ENCODE measurements around the gene KLHDC1. TPM values are rescaled to one million over a fixed set of nuclear protein-coding genes. Genes with fewer than 3 reads are reported as not detected.
"Not testable (repeated sequence)": the region's sequence is repeated elsewhere in the genome, so short reads cannot be mapped to it uniquely, and the experiment has no call there.

The KLHDC1 gene
- total and polyA plus RNA-seq, 2 donors (not counting 1 experiment from before 2014, with no cell fraction given): 3.0 to 11.7 TPM

GRCh38 chr14:49692193-49692757 lies 645 bp upstream of the KLHDC1 start:
- peak overlapping the region; percentile 44 to 74 (median 72) for H3K4me3 ChIP-seq (ENCODE audit: control extremely low read depth in 1 of 5, extremely low read depth in 1 of 5, insufficient read depth in 1 of 5, low read depth in 2 of 5, low read length in 4 of 5)
- TF ChIP-seq CTCF (IDR thresholded peaks at IDR 0.05): no peak
- 92% methylated on average over 2 of the region's 6 CpGs for WGBS (ENCODE audit: insufficient coverage)
- CTCF ChIA-PET: interaction anchor here (0.5 to 1.9 kb wide), 7 partner anchors 56 to 370 kb away, joined by 3 to 7 read pairs (median 4); partner anchors contain the start of genes MGAT2, NEMF and RPL36AL
- no peak for DNase-seq
- peak overlapping the region; percentile 96 for H2AFZ ChIP-seq (ENCODE audit: insufficient read depth, low read depth, low read length, poor library complexity, severe bottlenecking)
- no peak for ATAC-seq (ENCODE audit: low read depth)
- POLR2A ChIA-PET: interaction anchor here (0.6 to 2.5 kb wide), 4 partner anchors 18 to 96 kb away, joined by 5 to 13 read pairs (median 9); partner anchors contain the start of gene KLHDC2
- peak overlapping the region; percentile 70 for H3K4me2 ChIP-seq (replicated peaks; ENCODE audit: low read depth, low read length, poor library complexity, severe bottlenecking)
- peak overlapping the region in 1 of 2 donors; percentile 83 for H3K27ac ChIP-seq (ENCODE audit: low read length in 2 of 2)
- no peaks in the 10 kb centered on the region for H3K27me3 Mint-ChIP-seq
- H3K9me3 ChIP-seq (ENCODE audit: control extremely low read depth in 1 of 3, control insufficient read depth in 2 of 3, insufficient read depth in 1 of 3, low read length in 2 of 3): no peaks in the 10 kb centered on the region
- no peaks in the 10 kb centered on the region for H3K27me3 ChIP-seq (replicated peaks in 1 of 4; ENCODE audit: control extremely low read depth in 1 of 4, control insufficient read depth in 3 of 4, insufficient read depth in 4 of 4, low read length in 3 of 4)
- H3K4me1 ChIP-seq (ENCODE audit: control insufficient read depth in 2 of 2, insufficient read depth in 2 of 2, low read length in 2 of 2): peaks cover 9 to 15% of the 10 kb centered on the region in 2 donors
- H3K79me2 ChIP-seq (ENCODE audit: control insufficient read depth, insufficient read depth, low read length): no peaks in the 10 kb centered on the region
- H3K9ac ChIP-seq (ENCODE audit: low read length): peak overlapping the region; percentile 79
- no peaks in the 10 kb centered on the region for H3K9me3 Mint-ChIP-seq (ENCODE audit: insufficient read depth)
- peak overlapping the region; percentile 92 for H3K4me3 Mint-ChIP-seq
- H3K36me3 ChIP-seq (replicated peaks in 1 of 2; ENCODE audit: control extremely low read depth in 1 of 2, control insufficient read depth in 1 of 2, extremely low read depth in 1 of 2, insufficient read depth in 2 of 2, low read length in 1 of 2): no peaks in the 10 kb centered on the region
- peaks cover 25% of the 10 kb centered on the region for H3K4me1 Mint-ChIP-seq
- intact Hi-C loops (cut with micrococcal nuclease): no loop called here
- no peaks in the 10 kb centered on the region for H4K20me1 ChIP-seq (ENCODE audit: control insufficient read depth, insufficient read depth, low read length, poor library complexity, severe bottlenecking)
- peak overlapping the region; percentile 87 for H3K27ac Mint-ChIP-seq

GRCh38 chr14:49693735-49694124 lies 810 bp downstream of the KLHDC1 start:
- not testable (repeated sequence) for H4K20me1 ChIP-seq (ENCODE audit: control insufficient read depth, insufficient read depth, low read length, poor library complexity, severe bottlenecking); H3K4me1 ChIP-seq (ENCODE audit: control insufficient read depth in 2 of 2, insufficient read depth in 2 of 2, low read length in 2 of 2); H3K27ac Mint-ChIP-seq; H3K36me3 ChIP-seq (replicated peaks in 1 of 2; ENCODE audit: control extremely low read depth in 1 of 2, control insufficient read depth in 1 of 2, extremely low read depth in 1 of 2, insufficient read depth in 2 of 2, low read length in 1 of 2); H3K9me3 ChIP-seq (ENCODE audit: control extremely low read depth in 1 of 3, control insufficient read depth in 2 of 3, insufficient read depth in 1 of 3, low read length in 2 of 3); H3K27me3 Mint-ChIP-seq; DNase-seq; H3K27me3 ChIP-seq (replicated peaks in 1 of 4; ENCODE audit: control extremely low read depth in 1 of 4, control insufficient read depth in 3 of 4, insufficient read depth in 4 of 4, low read length in 3 of 4); H3K79me2 ChIP-seq (ENCODE audit: control insufficient read depth, insufficient read depth, low read length); H3K9me3 Mint-ChIP-seq (ENCODE audit: insufficient read depth); ATAC-seq (ENCODE audit: low read depth)
- Histone ChIP-seq H3K4me2 (replicated peaks; ENCODE audit: low read depth, low read length, poor library complexity, severe bottlenecking) (peak overlapping the region; percentile 70), H3K27ac (ENCODE audit: low read length in 2 of 2) (peak overlapping the region in 1 of 2 donors; percentile 83), H2AFZ (ENCODE audit: insufficient read depth, low read depth, low read length, poor library complexity, severe bottlenecking) (peak overlapping the region; percentile 96), H3K4me3 (ENCODE audit: control extremely low read depth in 1 of 5, extremely low read depth in 1 of 5, insufficient read depth in 1 of 5, low read depth in 2 of 5, low read length in 4 of 5) (peak overlapping the region; percentile 44 to 74 (median 72)), H3K9ac (ENCODE audit: low read length) (peak overlapping the region; percentile 79)
- 49% methylated on average over 3 of the region's 13 CpGs for WGBS (ENCODE audit: insufficient coverage)
- Mint-ChIP-seq H3K4me1 (peaks cover 16% of the 10 kb centered on the region), H3K4me3 (peak overlapping the region; percentile 92)
- ChIA-PET POLR2A (interaction anchor here (0.7 to 2.5 kb wide), 5 partner anchors 31 to 1585 kb away, joined by 3 to 12 read pairs (median 4); partner anchors contain the start of gene KLHDC2), CTCF (interaction anchor here (1.2 to 1.9 kb wide), 3 partner anchors 60 to 369 kb away, joined by 3 to 7 read pairs (median 5); partner anchors contain the start of gene NEMF)
- intact Hi-C loops (cut with micrococcal nuclease): loop anchor here (1.0 kb wide), 4 partner anchors 59 to 538 kb away; partner anchors contain the start of genes RPS29 and SOS2
